8988T (cell line): ENCODE measurements around the gene SELENOF.
"Not testable (repeated sequence)": the region's sequence is repeated elsewhere in the genome, so short reads cannot be mapped to it uniquely, and the experiment has no call there.

Source experiments
- DNase-seq: peaks from one replicate; pipeline ENCODE4 v3.0.0; 2011

SELENOF gene

GRCh38 chr1:86856196-86856595 is 57.7 kb downstream of the SELENOF start:
- DNase-seq = no peak

GRCh38 chr1:86854352-86854751 is 59.6 kb downstream of the SELENOF start:
- no peak for DNase-seq

- no peak for DNase-seq
Observed at GRCh38 chr1:86852782-86853408, 61.0 kb downstream of the SELENOF start.

- DNase-seq = no peak
Observed at GRCh38 chr1:86852289-86852688, 61.6 kb downstream of the SELENOF start.

GRCh38 chr1:86849756-86850155 is 64.2 kb downstream of the SELENOF start:
- no peak for DNase-seq

GRCh38 chr1:86848654-86849053 is 65.3 kb downstream of the SELENOF start:
- no peak for DNase-seq

- no peak for DNase-seq
Observed at GRCh38 chr1:86846164-86846647, 67.7 kb downstream of the SELENOF start.

GRCh38 chr1:86845514-86845913 is 68.4 kb downstream of the SELENOF start:
- no peak for DNase-seq

GRCh38 chr1:86841116-86841515 is 72.8 kb downstream of the SELENOF start:
- no peak for DNase-seq

GRCh38 chr1:86833461-86834215 is 80.3 kb downstream of the SELENOF start:
- peak; percentile 45 for DNase-seq

- no peak for DNase-seq
Observed at GRCh38 chr1:86832433-86832832, 81.5 kb downstream of the SELENOF start.

GRCh38 chr1:86829321-86829720 is 84.6 kb downstream of the SELENOF start:
- no peak for DNase-seq

GRCh38 chr1:86828024-86828423 is 85.9 kb downstream of the SELENOF start:
- no peak for DNase-seq

- no peak for DNase-seq
Observed at GRCh38 chr1:86826856-86827255, 87.1 kb downstream of the SELENOF start.

GRCh38 chr1:86825319-86825718 is 88.6 kb downstream of the SELENOF start:
- no peak for DNase-seq

- no peak for DNase-seq
Observed at GRCh38 chr1:86823821-86824500, 90.0 kb downstream of the SELENOF start.

- DNase-seq = no peak
Observed at GRCh38 chr1:86823386-86823785, 90.5 kb downstream of the SELENOF start.

- no peak for DNase-seq
Observed at GRCh38 chr1:86822459-86822858, 91.5 kb downstream of the SELENOF start.

- DNase-seq = no peak
Observed at GRCh38 chr1:86821956-86822355, 92.0 kb downstream of the SELENOF start.

- DNase-seq = not testable (repeated sequence)
Observed at GRCh38 chr1:86819970-86820369, 94.0 kb downstream of the SELENOF start.

GRCh38 chr1:86817246-86817826 is 96.6 kb downstream of the SELENOF start:
- DNase-seq = not testable (repeated sequence)

- not testable (repeated sequence) for DNase-seq
Observed at GRCh38 chr1:86814118-86814517, 99.8 kb downstream of the SELENOF start.
